Measurements from ENCODE around the gene LRFN2. TPM values are rescaled to one million over a fixed set of nuclear protein-coding genes. Genes with fewer than 3 reads are reported as not detected.

The LRFN2 gene
- total RNA-seq, 2 experiments from 2014 or later, result 0.08 TPM; not detected in 1

- POLR2A ChIA-PET, result no interaction called here
- Mint-ChIP-seq H3K36me3 (ENCODE audit: low read depth) (no peaks in the 10 kb centered on the region), H3K4me1 (peaks cover 13% of the 10 kb centered on the region), H3K9me3 (no peaks in the 10 kb centered on the region), H3K27ac (no peak overlapping the region), H3K4me3 (no peak overlapping the region), H3K27me3 (peaks cover 9% of the 10 kb centered on the region)
- DNase-seq, result no peak
- CTCF ChIA-PET, result no interaction called here
Observed at GRCh38 chr6:40512340-40512739, 74.8 kb downstream of the LRFN2 start.

DNA sequence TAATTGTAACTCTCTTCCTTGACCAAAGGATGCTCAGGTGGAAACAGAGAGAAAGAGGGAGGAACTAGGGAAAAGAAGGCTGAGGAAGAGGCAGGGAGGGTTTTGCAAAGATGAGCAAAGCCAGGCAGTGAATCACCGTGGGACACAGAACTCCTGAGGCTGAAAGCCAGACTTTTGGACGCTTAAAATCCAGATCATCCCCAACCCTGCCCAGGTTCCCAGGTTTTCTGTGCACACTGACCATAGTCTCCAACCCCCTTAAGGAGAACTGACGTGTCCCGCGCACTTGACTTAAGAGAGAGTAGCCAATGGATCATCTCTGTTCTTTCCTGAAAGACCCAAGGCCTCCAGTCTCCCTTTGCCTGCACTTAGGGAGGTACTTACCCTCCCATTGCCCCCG lies 75.3 kb downstream of the LRFN2 start:
- Mint-ChIP-seq H3K36me3 (ENCODE audit: low read depth) (no peaks in the 10 kb centered on the region), H3K27me3 (peaks cover 6% of the 10 kb centered on the region), H3K4me3 (no peak overlapping the region), H3K27ac (no peak overlapping the region), H3K9me3 (no peaks in the 10 kb centered on the region), H3K4me1 (peaks cover 13% of the 10 kb centered on the region)
- POLR2A ChIA-PET, result no interaction called here
- DNase-seq, result no peak
- CTCF ChIA-PET, result no interaction called here

GRCh38 chr6:40510442-40510841 lies 76.7 kb downstream of the LRFN2 start:
- Mint-ChIP-seq H3K36me3 (ENCODE audit: low read depth) (no peaks in the 10 kb centered on the region), H3K4me1 (peaks cover 13% of the 10 kb centered on the region), H3K4me3 (no peak overlapping the region), H3K9me3 (no peaks in the 10 kb centered on the region), H3K27me3 (peaks cover 2% of the 10 kb centered on the region), H3K27ac (no peak overlapping the region)
- DNase-seq, result no peak
- ChIA-PET POLR2A (no interaction called here), CTCF (no interaction called here)

DNA sequence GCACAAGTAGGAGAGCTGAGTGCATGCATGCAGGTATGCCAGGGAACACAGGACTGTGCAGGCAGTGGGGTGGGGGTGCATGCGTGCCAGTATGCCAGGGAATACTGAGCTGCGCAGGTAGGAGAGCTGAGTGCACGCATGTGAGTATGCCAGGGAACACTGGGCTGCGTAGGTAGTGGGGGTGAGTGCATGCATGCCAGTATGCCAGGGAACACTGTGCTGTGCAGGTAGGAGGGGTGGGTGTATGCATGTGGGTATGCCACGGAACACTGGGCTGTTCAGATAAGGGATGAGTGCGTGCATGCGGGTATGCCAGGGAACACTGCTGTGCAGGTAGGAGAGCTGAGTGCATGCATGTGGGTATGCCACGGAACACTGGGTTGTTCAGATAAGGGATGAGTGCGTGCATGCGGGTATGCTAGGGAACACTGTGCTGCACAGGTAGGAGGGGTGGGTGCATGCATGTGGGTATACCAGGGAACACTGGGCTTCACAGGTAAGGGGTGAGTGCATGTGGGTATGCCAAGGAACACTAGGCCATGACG lies 77.4 kb downstream of the LRFN2 start:
- Mint-ChIP-seq H3K4me3 (no peak overlapping the region), H3K27ac (no peak overlapping the region), H3K36me3 (ENCODE audit: low read depth) (no peaks in the 10 kb centered on the region), H3K9me3 (no peaks in the 10 kb centered on the region), H3K4me1 (peaks cover 13% of the 10 kb centered on the region), H3K27me3 (peaks cover 2% of the 10 kb centered on the region)
- POLR2A ChIA-PET, result no interaction called here
- no peak for DNase-seq
- CTCF ChIA-PET, result no interaction called here

DNA sequence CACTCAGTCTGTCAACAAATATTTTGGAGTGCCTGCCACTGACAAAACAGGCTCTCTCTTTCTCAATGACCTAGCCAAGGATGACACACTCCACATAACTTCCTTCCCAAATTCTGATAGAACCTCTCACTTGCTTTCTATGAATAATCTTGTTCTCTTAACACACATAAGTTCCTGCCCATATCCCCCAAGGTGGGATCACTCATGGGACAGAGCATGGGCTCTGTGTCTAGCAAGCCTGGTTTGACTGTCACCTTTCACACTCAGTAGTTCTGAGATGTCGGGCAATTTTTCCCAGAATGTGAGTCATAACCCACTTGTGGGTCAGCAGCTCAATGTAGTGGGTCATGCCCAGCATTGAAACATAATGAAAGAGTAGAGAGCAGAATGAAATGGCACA lies 78.1 kb downstream of the LRFN2 start:
- H3K9me3 Mint-ChIP-seq, result no peaks in the 10 kb centered on the region
- no peaks in the 10 kb centered on the region for H3K36me3 Mint-ChIP-seq (ENCODE audit: low read depth)
- H3K27me3 Mint-ChIP-seq, result peaks cover 2% of the 10 kb centered on the region
- POLR2A ChIA-PET, result no interaction called here
- DNase-seq, result no peak
- CTCF ChIA-PET, result no interaction called here
- H3K27ac Mint-ChIP-seq, result no peak overlapping the region
- H3K4me1 Mint-ChIP-seq, result peaks cover 13% of the 10 kb centered on the region
- no peak overlapping the region for H3K4me3 Mint-ChIP-seq

GRCh38 chr6:40506954-40507353 lies 80.2 kb downstream of the LRFN2 start:
- POLR2A ChIA-PET, result no interaction called here
- Mint-ChIP-seq H3K4me3 (no peak overlapping the region), H3K27ac (no peak overlapping the region), H3K4me1 (peaks cover 13% of the 10 kb centered on the region), H3K27me3 (peaks cover 2% of the 10 kb centered on the region), H3K9me3 (no peaks in the 10 kb centered on the region), H3K36me3 (ENCODE audit: low read depth) (no peaks in the 10 kb centered on the region)
- no peak for DNase-seq
- CTCF ChIA-PET, result no interaction called here

GRCh38 chr6:40505191-40505810 lies 81.9 kb downstream of the LRFN2 start:
- peaks cover 13% of the 10 kb centered on the region for H3K4me1 Mint-ChIP-seq
- CTCF ChIA-PET, result no interaction called here
- no peak for DNase-seq
- no peaks in the 10 kb centered on the region for H3K36me3 Mint-ChIP-seq (ENCODE audit: low read depth)
- H3K9me3 Mint-ChIP-seq, result no peaks in the 10 kb centered on the region
- no peak overlapping the region for H3K4me3 Mint-ChIP-seq
- POLR2A ChIA-PET, result no interaction called here
- no peak overlapping the region for H3K27ac Mint-ChIP-seq
- peaks cover 2% of the 10 kb centered on the region for H3K27me3 Mint-ChIP-seq

DNA sequence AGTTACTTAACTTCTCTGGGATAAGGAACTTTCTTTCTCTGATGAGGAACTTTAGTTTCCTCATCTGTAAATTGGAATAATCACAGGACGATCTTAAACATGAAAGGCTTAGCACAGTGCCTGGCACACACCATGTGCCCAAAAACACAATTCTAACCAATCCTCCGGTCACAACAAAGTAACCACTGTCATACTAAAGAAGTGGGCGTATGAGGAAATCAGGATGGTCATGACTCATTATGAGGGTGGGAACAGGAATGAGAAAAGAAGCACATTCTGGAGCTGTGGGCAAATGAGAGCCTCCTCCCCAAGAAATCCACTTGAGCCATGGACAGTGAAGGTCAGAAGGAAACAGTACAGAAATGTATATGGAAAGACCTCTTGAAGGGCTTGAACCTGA lies 82.9 kb downstream of the LRFN2 start:
- no peak for DNase-seq
- Mint-ChIP-seq H3K4me1 (peaks cover 6% of the 10 kb centered on the region), H3K27me3 (no peaks in the 10 kb centered on the region), H3K27ac (no peak overlapping the region), H3K36me3 (ENCODE audit: low read depth) (no peaks in the 10 kb centered on the region), H3K4me3 (no peak overlapping the region), H3K9me3 (no peaks in the 10 kb centered on the region)
- CTCF ChIA-PET, result no interaction called here
- POLR2A ChIA-PET, result interaction anchor here (0.6 kb wide), 1 partner anchor 1001 kb away, joined by 3 read pairs; no protein-coding TSS in a partner anchor

- Mint-ChIP-seq H3K36me3 (ENCODE audit: low read depth) (no peaks in the 10 kb centered on the region), H3K4me1 (no peaks in the 10 kb centered on the region), H3K4me3 (no peak overlapping the region), H3K9me3 (no peaks in the 10 kb centered on the region), H3K27ac (no peak overlapping the region), H3K27me3 (peaks cover 4% of the 10 kb centered on the region)
- CTCF ChIA-PET, result no interaction called here
- POLR2A ChIA-PET, result no interaction called here
- no peak for DNase-seq
Observed at GRCh38 chr6:40500227-40500626, 86.9 kb downstream of the LRFN2 start.

DNA sequence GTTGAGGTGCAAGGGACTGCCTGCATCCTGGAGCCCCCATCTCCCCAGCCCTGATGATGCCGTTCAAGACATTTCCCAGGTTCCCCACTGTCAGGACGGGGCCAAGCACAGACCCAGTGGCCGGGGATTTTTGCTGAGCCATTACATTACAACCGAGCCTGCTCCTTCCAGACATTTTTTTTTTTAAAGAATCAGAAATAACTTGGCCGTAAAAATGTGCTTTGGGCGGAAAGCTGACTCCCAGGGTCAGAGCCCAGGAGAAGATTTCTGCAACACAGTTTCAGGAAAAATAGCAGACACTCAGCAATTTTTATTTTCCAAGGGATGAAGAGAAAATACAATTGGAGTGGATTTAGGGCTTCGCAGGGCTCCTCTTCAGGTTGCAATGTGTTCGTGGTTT lies 87.9 kb downstream of the LRFN2 start:
- ChIA-PET CTCF (no interaction called here), POLR2A (no interaction called here)
- Mint-ChIP-seq H3K4me1 (no peaks in the 10 kb centered on the region), H3K27ac (no peak overlapping the region), H3K9me3 (no peaks in the 10 kb centered on the region), H3K4me3 (no peak overlapping the region), H3K27me3 (peaks cover 4% of the 10 kb centered on the region), H3K36me3 (ENCODE audit: low read depth) (no peaks in the 10 kb centered on the region)
- DNase-seq, result no peak

DNA sequence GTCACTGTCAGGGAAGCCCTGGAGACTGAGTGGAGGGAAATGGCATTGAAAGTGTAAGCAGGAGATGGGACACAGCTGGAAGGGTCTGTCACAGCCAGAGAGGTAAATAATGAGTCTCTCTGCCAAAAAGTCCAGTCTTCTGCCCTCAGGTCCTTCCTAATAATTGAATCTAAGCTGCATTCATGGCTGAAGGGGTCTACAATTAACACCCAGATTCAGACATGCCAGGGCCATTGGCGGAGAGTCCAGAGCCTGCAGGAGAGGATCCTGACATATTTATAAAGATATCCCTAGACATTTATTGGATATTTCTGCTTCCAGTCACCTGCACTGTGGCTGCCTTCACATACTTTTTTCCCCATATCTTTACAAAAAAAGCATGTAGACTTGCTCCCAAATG lies 89.0 kb downstream of the LRFN2 start:
- no peak for DNase-seq
- Mint-ChIP-seq H3K4me1 (no peaks in the 10 kb centered on the region), H3K36me3 (ENCODE audit: low read depth) (no peaks in the 10 kb centered on the region), H3K9me3 (no peaks in the 10 kb centered on the region), H3K4me3 (no peak overlapping the region), H3K27me3 (peaks cover 4% of the 10 kb centered on the region), H3K27ac (no peak overlapping the region)
- ChIA-PET CTCF (no interaction called here), POLR2A (no interaction called here)

DNA sequence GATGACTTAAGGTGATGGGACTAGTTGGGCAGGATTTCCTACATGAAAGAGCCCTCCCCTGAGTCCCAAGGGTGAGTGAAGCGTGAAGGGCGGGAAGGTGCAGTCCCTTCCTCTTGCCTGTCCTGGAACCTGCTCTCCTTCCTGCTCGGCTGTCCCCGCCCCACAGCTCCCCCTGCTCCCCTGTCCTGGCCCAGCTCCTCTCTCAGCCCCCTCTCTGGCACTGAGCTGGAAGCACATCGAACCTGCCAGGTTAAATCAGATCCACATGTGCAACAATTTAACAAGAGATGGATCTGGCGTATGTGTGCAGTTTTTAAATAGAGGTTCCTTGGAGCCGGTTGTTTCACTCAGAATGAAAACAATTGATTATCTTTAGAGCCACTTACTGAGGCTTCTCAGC lies 95.0 kb downstream of the LRFN2 start:
- POLR2A ChIA-PET, result no interaction called here
- CTCF ChIA-PET, result no interaction called here
- no peaks in the 10 kb centered on the region for H3K36me3 Mint-ChIP-seq (ENCODE audit: low read depth)

DNA sequence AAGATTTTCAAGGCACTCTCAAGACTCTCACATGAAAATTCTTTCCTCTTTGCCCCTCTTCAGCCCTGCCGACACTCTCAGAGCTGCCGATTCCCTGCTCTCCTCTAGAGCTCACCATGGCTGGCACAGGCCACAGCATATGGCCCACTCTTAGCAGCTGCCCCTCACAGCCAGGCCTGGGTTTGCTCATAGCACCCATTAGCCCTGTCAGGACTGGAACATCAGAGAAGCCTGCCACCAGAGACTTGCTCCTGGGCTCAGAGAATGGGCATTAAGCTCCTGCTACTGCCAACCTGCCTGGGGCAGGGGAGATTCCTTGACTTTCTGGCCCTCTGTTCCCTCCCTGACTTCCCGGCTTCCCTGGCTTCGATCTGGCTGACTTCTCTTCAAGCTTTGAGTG lies 96.7 kb downstream of the LRFN2 start:
- Mint-ChIP-seq H3K27me3 (peaks cover 12% of the 10 kb centered on the region), H3K27ac (no peak overlapping the region), H3K4me3 (no peak overlapping the region), H3K9me3 (no peaks in the 10 kb centered on the region), H3K4me1 (no peaks in the 10 kb centered on the region), H3K36me3 (ENCODE audit: low read depth) (no peaks in the 10 kb centered on the region)
- ChIA-PET POLR2A (no interaction called here), CTCF (no interaction called here)
- no peak for DNase-seq

More for the DNA sequence above, 95.0 kb downstream of the LRFN2 start:
- DNase-seq, result no peak
- Mint-ChIP-seq H3K9me3 (no peaks in the 10 kb centered on the region), H3K27me3 (peaks cover 6% of the 10 kb centered on the region), H3K4me1 (no peaks in the 10 kb centered on the region), H3K4me3 (no peak overlapping the region), H3K27ac (no peak overlapping the region)

DNA sequence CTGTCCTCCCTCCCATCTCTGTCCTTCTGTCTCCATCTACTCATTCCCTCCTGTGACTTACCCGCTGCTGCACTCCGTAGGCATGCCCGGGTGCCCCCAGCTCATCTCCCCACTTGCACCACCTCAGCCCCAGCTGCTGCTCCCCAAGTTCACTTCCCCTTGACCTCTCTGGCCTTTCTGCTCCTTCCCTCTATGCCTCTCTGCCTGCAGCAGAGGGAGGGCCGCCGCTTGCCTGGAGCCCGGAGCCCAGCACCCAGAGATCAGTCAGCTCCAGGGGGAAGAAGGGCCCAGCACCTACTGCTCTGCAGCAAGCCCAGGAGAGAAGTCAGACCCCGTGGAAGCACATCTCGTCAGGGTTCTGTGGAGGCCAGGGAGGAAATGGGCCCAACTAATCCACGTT lies 97.4 kb downstream of the LRFN2 start:
- peaks cover 12% of the 10 kb centered on the region for H3K27me3 Mint-ChIP-seq
- H3K9me3 Mint-ChIP-seq, result no peaks in the 10 kb centered on the region
- POLR2A ChIA-PET, result no interaction called here
- no peak overlapping the region for H3K27ac Mint-ChIP-seq
- DNase-seq, result no peak
- H3K4me1 Mint-ChIP-seq, result no peaks in the 10 kb centered on the region
- H3K36me3 Mint-ChIP-seq (ENCODE audit: low read depth), result no peaks in the 10 kb centered on the region
- CTCF ChIA-PET, result no interaction called here
- H3K4me3 Mint-ChIP-seq, result no peak overlapping the region

Measured in activated CD4-positive, alpha-beta memory T cell treated with anti-CD3 and anti-CD28 coated beads, Interleukin-2, amount 10 ng/mL, durations not matched to agents 7 days and 5 days (primary cell).